GM19043 (cell line): Measurements from ENCODE around the gene EFNA5.
"Not testable (repeated sequence)": the region's sequence is repeated elsewhere in the genome, so short reads cannot be mapped to it uniquely, and the experiment has no call there.

ENCODE experiments used
- ATAC-seq: cut with Tn5 transposase; IDR thresholded peaks from one replicate; pipeline ENCODE4 v1.9.1; 2021; ENCODE audit warnings: low read depth; ENCODE audit not compliant: unreplicated experiment

Gene EFNA5

DNA sequence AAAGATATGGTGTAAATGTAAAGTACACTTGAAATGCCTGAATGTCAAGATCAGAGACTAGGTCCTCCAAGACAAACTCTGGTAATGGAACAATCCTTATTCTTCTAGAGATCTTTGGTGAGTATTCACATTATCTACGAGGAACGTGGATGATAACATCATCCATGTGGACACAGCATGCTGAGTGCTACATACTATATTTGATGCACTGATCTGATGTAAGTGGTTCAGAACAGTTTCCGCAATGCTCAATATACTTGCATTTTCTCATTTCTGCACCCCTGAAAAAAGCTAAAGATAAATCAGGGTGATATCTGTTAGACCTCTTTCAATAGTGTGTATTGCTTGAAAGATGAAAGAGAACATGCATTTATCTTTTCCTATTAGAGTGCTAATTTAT lies 226.8 kb downstream of the EFNA5 start:
- no peak for ATAC-seq

DNA sequence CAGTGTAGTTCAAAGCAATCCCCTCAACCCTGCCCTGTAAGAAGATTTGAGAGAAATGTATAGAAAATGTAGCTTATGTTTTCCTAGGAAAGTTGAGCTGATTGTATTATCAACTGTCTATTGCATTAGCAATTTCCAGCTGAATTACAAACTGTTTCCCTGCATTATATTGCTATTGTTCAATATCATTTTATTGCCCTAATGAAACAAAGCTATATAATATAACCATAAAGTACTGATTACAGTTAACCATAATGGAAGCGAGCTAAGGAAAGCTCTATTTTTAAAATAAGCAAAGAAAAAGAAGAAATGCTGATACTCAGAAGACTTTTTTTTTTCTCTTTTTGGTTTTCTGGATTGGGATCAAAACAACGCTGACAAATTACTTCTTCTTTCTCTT lies 228.3 kb downstream of the EFNA5 start:
- no peak for ATAC-seq

GRCh38 chr5:107439832-107440231 lies 230.9 kb downstream of the EFNA5 start:
- no peak for ATAC-seq

GRCh38 chr5:107437986-107438510 lies 232.7 kb downstream of the EFNA5 start:
- ATAC-seq = no peak

DNA sequence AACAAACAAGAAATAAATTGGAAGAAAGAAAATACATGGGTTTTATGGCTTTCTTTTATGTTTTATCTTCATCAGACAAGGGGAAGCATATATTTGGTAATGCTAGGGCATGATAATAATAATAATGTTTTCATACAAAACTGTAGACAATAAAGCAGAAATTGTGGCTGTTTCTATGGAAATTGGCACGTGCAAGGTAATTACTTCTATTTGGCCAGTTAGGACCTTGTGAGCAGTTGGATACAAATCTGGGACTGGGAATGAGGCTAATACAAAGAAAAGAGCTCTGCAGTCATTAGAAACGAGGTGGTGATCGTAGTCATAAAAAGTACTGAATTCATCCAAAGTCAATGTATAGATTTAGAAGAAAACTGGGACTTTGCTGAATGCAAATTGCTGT lies 233.6 kb downstream of the EFNA5 start:
- ATAC-seq = no peak

DNA sequence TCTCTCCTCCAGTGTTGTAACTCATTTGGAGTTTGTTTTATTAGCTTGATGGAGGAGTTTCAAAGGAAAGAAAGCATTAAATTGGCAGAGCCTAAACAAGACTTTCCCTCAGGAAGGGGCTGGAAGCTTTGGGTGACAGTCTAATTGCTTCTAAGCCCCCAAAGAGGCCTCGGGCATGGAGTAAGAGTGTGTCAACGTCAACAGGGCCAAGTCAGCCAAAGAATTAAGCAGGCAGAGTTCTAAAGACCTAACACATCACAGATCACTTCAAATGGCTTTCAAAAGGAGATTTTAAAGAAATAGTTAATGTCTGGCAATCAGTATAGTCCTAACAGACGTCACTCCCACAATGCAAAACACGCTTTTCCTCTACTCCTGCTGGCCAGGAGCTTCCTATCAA lies 234.5 kb downstream of the EFNA5 start:
- no peak for ATAC-seq

GRCh38 chr5:107435061-107435460 lies 235.7 kb downstream of the EFNA5 start:
- ATAC-seq = no peak

DNA sequence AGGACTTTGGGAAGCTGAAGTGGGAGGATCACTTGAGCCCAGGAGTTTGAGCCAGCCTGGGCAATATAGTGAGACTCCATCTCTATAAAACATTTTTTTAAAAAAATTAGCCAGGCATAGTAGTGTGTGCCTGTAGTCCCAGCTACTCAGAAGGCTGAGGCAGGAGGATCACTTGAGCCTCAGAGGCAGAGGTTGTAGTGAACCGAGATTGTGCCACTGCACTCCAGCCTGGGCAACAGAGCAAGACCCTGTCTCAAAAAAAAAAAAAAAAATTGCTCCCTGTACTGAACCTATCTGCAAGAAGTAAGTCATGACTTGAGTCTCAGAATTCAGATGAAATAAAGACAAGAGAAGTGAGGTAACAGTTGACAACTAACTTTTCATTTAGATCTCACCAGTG lies 237.1 kb downstream of the EFNA5 start:
- ATAC-seq = not testable (repeated sequence)

GRCh38 chr5:107431998-107432397 lies 238.7 kb downstream of the EFNA5 start:
- no peak for ATAC-seq

GRCh38 chr5:107431536-107431935 lies 239.2 kb downstream of the EFNA5 start:
- ATAC-seq = no peak

- no peak for ATAC-seq
Measured at GRCh38 chr5:107430071-107430625, 240.6 kb downstream of the EFNA5 start.

DNA sequence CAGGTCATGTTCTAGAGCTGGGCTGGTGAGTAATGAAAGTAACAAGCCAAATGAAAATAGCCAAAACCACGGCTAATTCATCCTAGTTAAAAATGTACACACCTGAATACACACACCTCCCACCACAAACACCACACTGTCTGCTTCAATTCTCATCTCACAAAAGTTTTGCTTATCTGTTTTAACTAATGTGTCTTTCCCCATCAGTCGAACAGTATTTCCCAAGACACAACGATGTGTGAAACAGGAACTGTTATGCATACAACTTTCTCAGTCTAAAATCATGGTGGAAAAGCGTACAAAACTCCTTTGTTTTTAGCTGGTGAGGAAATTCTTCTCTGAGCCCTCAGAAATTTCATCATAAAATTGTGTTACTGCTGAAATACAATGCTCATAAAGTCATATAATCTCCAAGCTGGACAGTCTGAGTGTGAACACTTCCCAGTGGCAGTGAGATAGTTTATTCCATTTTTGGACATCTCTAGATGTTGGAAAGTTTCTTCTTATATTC lies 242.4 kb downstream of the EFNA5 start:
- ATAC-seq = peak; percentile 37

DNA sequence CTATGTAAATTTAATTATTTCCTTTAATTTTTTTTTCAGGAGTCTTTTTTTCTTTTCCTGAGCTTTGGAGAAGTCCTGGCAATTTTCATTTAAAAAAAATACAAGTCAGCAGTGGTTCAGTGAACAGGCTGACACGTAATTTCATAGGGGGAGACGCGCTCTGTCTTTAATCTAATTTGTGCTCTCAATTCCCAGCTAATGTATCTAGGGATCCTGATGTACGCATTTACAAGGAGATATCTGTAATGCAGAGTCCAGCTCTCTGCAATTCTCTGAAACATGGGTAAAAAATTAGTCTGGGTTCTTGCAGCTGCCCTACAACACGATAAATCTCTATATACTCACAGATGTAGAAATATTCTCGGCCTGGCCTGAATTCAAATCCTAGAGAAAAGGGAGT lies 243.9 kb downstream of the EFNA5 start:
- no peak for ATAC-seq

GRCh38 chr5:107426209-107426608 lies 244.5 kb downstream of the EFNA5 start:
- ATAC-seq = no peak

- ATAC-seq = no peak
Measured at GRCh38 chr5:107425541-107426031, 245.2 kb downstream of the EFNA5 start.

DNA sequence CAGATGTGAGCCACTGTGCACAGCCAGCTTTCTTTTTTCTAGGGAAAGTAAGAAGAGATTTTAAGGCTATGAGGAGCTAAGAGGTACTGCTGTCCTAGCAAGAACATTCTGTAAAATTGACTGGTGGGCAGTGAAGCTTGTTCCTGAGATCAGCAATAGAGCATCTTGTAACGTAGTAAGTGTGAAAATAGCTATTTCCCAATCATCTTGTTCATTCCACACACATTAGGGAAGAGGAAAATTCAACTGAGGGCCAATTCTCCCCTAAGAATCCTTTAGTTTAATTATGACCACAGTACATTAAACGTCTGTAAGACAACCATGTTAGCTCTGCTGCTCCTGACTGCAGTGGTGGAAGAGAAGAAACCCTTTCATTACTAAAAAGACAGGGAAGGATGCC lies 246.2 kb downstream of the EFNA5 start:
- ATAC-seq = no peak

DNA sequence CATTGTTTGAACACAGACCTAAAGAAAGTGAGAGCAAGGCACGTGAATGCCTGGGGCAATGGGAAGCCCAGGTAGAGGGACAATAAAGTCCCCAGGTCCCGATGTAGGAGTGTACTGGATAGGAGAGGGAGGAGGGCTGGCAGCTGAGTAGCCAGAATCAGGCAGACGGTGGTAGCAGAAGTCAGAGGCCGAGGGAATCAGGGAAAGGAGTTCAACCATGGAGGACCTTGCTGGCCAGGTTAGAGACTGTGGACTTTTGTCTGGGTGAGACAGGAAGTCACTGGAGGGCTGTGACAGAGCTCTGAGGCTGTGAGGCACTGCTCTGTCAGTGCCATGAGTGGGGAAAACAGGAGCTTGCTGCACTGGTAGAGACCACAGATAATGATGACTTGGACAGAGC lies 248.2 kb downstream of the EFNA5 start:
- ATAC-seq = no peak

DNA sequence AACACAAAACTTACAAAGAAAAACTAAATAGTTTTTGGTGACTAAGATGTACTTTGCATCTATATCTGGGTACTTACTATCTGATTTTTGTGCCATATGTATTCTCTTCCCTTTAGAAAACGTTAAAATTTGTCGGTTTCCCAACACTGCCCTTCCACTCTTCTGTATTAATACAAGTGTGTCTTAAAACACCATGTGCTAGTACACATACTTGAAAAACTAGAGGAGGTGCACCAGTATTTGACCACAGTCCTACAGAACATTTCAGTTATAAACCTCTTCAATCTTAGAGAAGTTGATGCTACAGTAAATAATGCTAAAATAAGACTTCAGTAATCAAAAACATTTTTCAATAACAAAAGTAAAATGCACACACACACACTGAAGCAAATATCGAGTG lies 251.2 kb downstream of the EFNA5 start:
- no peak for ATAC-seq

DNA sequence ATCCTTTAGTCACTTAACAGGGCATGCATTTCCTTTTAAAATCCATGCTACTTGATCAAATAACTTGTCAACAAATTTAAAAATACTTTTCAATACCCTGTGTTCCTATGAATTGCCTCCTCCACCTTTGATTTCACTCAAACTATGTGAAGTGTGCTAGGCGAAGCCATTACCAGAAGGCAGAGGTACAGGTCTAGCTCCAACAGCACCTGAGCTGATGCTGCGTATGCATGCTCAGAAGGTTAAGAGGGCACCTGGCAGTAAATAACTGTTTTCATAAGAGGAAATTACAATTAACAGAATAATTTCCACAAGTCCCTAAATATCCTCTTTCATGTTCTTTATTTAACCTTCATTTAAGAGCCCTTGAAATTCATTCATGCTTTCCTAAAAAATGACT lies 251.8 kb downstream of the EFNA5 start:
- ATAC-seq = no peak

DNA sequence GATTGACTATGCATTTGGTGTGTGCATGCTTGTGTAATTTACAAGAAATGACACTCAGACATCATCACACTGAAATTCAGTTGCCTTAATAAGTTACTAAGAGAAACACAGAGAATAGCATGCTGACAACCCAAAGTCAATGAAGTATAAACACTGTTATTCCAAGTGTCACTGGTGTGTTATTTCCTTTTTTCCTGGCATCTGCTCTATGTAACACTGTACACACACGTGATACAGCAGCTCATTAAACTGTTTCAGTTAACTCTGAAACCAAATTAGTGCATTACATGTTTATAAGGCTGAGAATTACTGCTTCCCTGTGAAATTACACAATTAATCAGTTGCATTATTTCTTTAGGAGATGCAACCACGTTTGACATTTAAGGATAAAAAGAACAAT lies 252.7 kb downstream of the EFNA5 start:
- ATAC-seq = no peak

DNA sequence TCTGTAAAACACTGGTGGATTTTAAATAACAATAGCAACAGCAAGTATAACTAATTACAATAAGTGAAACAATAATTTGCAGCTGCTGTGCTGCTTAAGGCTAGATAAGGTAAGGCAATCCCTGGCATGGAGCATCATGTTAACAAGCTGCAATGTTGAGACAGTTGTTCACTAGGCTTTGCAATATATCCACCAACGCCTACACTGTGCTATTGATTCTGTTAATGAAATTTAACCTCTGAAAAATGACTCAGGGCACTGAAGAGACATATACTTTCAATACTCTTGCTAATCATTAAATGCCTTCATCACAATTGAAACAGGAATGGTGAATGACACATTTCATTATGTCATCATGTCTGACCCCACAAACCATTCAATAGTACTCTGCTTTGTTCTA lies 255.0 kb downstream of the EFNA5 start:
- ATAC-seq = no peak

DNA sequence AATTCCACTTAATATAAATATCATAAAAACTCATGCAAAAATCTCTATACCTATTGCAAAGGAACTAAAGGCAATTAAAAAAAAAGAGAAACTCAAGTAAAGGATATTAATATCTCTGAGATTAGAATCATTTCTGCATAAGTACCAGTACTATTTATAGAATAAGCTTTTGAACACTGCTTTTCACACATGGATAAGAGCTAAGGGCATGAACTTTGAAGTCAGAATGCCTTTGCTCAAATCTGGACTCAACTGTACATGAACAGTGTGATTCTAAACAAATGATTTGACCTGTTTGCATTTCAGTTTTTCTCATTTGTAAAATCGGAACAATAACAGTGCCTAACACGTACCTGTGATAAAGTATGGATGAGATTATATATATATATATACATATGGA lies 255.9 kb downstream of the EFNA5 start:
- ATAC-seq = no peak

- no peak for ATAC-seq
Measured at GRCh38 chr5:107413754-107414153, 257.0 kb downstream of the EFNA5 start.
